Measurements from ENCODE around the gene TMEM128. TPM values are rescaled to one million over a fixed set of nuclear protein-coding genes. Genes with fewer than 3 reads are reported as not detected.
"Not testable (repeated sequence)": the region's sequence is repeated elsewhere in the genome, so short reads cannot be mapped to it uniquely, and the experiment has no call there.

TMEM128 gene
- total RNA-seq, 1 donor from 2014 or later = 15.0 TPM

DNA sequence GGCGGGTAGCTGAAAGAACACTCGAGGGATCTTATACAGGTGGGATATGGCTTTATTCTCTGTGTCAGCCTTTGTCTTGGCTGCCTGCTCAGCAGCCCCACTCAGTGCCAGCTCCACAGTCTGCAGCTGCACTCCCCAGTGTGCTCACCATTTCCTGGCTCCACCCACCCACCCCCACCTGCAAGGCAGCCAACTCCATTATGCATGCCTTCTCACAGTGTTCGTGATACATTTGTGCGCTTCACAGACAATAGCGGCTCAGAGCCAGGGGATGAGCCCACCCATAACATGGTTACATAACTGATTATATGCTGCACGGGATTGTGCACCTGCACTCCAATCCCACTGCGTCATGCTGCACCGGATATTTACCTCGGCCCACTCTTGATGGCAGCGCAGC lies 8.8 kb upstream of the TMEM128 start:
- peak; percentile 72 to 88 for DNase-seq (ENCODE audit: low read depth in 2 of 2)

- no peak for DNase-seq (ENCODE audit: low read depth in 2 of 2)
Measured at GRCh38 chr4:4254666-4255065, 6.6 kb upstream of the TMEM128 start.

DNA sequence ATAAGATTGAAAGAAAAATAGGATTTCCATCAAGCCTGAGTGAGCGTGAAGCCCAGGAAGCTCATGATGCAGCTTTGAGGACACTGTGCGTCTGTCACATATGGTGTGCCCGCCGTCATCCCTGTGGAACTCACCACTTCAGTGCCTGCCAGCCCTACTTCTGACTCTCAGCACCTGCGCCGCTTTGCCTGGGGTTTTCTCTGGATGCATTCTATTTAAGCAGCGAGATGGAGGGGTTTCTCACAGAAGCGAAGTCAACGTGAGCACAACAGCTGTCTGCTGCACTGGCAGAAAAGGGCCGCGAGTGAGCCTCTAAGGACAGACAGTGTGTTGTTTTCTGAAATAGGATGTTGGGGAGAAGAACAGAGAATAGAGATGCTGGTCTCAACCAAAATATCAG lies 6.2 kb upstream of the TMEM128 start:
- DNase-seq (ENCODE audit: low read depth in 2 of 2) = no peak

GRCh38 chr4:4249866-4250265 lies 1.8 kb upstream of the TMEM128 start:
- no peak for DNase-seq (ENCODE audit: low read depth in 2 of 2)

- not testable (repeated sequence) for DNase-seq (ENCODE audit: low read depth in 2 of 2)
Measured at GRCh38 chr4:4249342-4249741, 1.3 kb upstream of the TMEM128 start.

- no peak for DNase-seq (ENCODE audit: low read depth in 2 of 2)
Measured at GRCh38 chr4:4248885-4249203, 821 bp upstream of the TMEM128 start.

DNA sequence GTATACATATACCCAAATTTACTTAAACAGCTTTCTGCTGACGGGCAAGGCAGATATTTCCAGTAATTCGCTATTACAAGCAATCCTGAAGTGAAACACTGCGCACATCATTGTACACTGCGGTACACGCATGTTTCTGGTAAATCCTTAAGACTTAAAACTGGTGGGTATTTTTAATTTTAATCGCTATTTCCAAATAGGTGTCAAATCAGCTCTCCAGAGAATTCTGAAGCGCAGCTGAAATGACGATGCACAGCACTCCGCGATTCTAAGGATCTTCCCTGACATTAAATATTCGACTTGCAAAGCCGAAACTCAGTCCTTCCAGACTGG lies 361 bp downstream of the TMEM128 start:
- no peak for DNase-seq (ENCODE audit: low read depth in 2 of 2)

GRCh38 chr4:4245172-4245571 lies 2.9 kb downstream of the TMEM128 start:
- DNase-seq (ENCODE audit: low read depth in 2 of 2) = no peak

GRCh38 chr4:4239551-4239950 lies 8.5 kb downstream of the TMEM128 start:
- peak in 1 of 2 donors; percentile 52 for DNase-seq (ENCODE audit: low read depth in 2 of 2)

DNA sequence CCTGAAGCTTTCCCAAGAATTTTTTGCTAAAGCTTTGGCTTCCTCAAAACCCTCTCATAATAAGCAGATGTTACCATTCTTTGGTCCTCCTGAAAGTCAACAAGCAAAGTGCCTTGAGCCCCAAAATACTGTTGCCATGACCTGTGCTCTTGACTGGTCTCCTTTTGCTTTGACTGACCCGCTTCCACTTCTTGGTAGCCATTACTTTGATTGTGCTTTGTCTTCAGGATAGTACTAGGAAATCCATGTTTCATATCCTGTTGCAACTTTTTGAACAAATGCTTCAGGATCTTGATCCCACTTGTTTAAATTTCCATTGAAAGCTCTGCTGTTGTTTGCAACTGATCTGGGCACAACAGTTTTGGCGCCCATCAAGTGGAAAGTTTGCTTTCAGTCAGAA lies 14.4 kb downstream of the TMEM128 start:
- no peak for DNase-seq (ENCODE audit: low read depth in 2 of 2)

GRCh38 chr4:4228356-4228668 lies 19.7 kb downstream of the TMEM128 start:
- no peak for DNase-seq (ENCODE audit: low read depth in 2 of 2)

- DNase-seq (ENCODE audit: low read depth in 2 of 2) = no peak
Measured at GRCh38 chr4:4227510-4228355, 20.3 kb downstream of the TMEM128 start.

GRCh38 chr4:4226606-4227438 lies 21.2 kb downstream of the TMEM128 start, which contains the start of gene OTOP1:
Gene OTOP1 (minus strand): TSS chr4:4226929. CDS start chr4:4226864, 65 bp downstream.
- no peak for DNase-seq (ENCODE audit: low read depth in 2 of 2)

DNA sequence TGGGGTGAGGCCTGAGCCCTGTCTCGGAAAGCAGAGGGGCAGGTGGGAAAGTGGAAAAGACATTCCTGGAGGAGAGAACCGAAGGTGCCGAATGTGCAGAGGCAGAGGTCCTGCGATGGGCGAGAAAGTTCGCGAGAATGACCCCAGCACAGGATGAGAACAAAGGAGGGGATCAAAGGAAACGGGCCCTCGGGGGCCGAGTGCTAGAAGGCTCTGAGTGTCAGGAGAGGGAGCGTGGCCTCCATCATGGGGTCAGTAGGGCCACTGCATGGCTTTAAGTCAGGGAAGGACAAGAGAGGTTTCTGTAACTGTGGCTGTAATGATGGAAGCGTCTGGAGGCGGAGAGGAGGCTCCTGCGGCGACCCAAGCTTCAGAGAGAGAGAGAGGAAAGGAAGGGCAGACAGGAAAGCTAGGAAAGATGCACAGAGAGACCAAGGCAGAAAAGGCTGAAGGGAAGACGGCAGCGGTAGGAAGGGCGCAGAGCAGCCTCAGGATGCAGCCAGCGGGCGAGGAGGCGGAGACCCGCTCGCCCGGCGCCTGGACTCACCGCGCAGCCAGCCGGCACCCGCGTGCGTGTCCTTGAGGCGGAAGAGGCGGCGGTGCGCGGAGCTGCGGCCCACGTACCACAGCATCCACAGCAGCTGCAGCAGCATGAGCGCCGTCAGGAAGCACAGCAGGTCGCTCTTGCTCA lies 22.0 kb downstream of the TMEM128 start:
- DNase-seq (ENCODE audit: low read depth in 2 of 2) = no peak

GRCh38 chr4:4217113-4217512 lies 30.9 kb downstream of the TMEM128 start:
- DNase-seq (ENCODE audit: low read depth in 2 of 2) = no peak

DNA sequence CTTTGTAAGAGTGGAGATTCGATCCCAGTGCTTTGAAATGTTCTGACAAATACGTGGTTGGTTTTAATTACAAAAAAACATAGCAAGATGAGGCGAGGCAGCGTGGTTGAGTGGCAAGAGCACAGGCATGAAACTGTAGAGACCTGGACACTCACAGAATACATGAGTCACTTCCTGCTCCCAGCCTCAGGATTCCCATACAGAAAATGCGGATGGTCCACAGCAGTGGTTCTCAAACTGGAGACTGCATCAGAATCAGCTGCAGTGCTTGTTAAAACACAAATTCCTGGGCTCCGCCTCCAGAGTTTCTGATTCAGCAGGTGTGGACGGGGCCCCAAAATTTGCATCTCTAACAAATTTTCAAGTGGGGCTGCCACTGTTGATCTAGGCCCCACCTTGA lies 31.4 kb downstream of the TMEM128 start:
- DNase-seq (ENCODE audit: low read depth in 2 of 2) = peak in 1 of 2 donors; percentile 5

GRCh38 chr4:4213674-4214073 lies 34.3 kb downstream of the TMEM128 start:
- not testable (repeated sequence) for DNase-seq (ENCODE audit: low read depth in 2 of 2)

DNA sequence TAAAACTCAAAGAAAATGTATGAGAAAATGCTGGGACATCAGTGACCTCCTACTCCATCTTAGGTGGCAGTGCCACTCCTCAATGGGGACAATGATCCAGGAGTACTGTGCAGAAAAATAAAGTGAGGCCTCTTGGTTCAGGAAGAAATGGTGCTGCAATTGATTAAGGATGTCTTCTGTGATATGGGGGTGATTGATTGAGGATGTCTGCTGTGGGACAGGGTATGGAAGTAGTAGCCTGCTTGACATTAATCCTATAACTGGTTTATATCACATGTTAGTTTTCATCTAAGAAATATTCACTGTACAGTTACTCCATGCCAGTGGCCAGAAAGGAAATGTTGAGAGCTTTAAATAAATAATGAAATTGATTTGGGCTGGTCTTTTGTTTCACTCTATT lies 41.8 kb downstream of the TMEM128 start:
- no peak for DNase-seq (ENCODE audit: low read depth in 2 of 2)

DNA sequence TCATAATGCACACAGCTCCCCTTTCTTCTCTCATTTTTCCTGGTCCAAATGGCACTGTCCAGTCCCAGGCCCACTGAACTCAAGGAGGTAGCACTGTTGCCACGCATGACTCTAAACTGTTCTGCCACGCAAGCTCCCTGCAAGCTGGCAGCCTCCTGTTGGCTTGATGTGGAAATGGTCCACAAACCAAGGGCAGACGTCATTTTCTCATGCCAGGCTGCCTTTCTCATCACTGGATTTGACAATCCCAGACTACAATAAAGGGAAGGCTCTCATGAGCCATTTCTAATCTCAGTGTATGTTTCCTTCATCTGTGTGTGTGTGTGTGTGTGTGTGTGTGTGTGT lies 43.6 kb downstream of the TMEM128 start:
- DNase-seq (ENCODE audit: low read depth in 2 of 2) = no peak

GRCh38 chr4:4203688-4204400 lies 44.2 kb downstream of the TMEM128 start:
- DNase-seq (ENCODE audit: low read depth in 2 of 2) = no peak

DNA sequence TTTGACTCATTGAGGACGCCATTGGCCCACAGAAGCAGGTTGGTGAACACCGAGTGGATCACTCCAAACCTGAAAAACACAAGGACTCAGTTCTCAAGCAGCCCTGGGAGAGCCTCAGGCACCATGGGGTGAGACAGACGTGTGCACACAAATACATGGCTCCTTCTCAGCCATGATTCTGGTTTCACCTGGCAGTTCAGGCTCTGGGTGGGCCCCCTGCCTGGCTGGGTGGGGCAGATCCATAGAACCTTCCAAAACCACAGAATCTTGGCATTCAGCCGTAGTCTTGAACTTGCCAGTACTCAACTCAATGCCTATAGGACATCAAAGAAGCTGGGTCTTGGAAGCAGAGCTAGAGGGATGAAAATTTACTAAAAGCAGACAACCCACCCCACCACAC lies 45.5 kb downstream of the TMEM128 start:
- no peak for DNase-seq (ENCODE audit: low read depth in 2 of 2)

- no peak for DNase-seq (ENCODE audit: low read depth in 2 of 2)
Measured at GRCh38 chr4:4200624-4201023, 47.4 kb downstream of the TMEM128 start.

All from dermis microvascular lymphatic vessel endothelial cell (primary cell).